Ovary (tissue), 9 donors: ENCODE results near the gene SRGAP3. TPM values are rescaled to one million over a fixed set of nuclear protein-coding genes. Genes with fewer than 3 reads are reported as not detected.

Source experiments
- DNase-seq, 5 donors: peaks; one replicate each; pipeline ENCODE4 v3.0.0-alpha.2; 2019 to 2020
- H3K27ac ChIP-seq, 2 donors: fragments of 200-600 bp; one replicate each; pipeline versions ENCODE4 v1.5.1 to v1.8.0; 2019 to 2022
- H3K27me3 ChIP-seq: fragments of 200-600 bp; one replicate; pipeline ENCODE4 v1.8.0; 2022
- H3K36me3 ChIP-seq: fragments of 200-600 bp; sonication (generic); one replicate; pipeline ENCODE4 v1.5.1; 2019
- H3K4me1 ChIP-seq: one replicate; pipeline ENCODE4 v1.8.1; 2013; ENCODE audit warnings: mild to moderate bottlenecking, moderate library complexity; ENCODE audit not compliant: insufficient read depth
- H3K4me3 ChIP-seq: fragments of 200-600 bp; sonication (generic); one replicate; pipeline ENCODE4 v1.5.1; 2017
- H3K9me3 ChIP-seq, 2 donors: fragments of 200-600 bp in 1 of 2; sonication (generic) in 1 of 2; one replicate each; pipeline versions ENCODE4 v1.5.1 to v1.8.1; 2013 to 2019; ENCODE audit warnings: mild to moderate bottlenecking in 1 of 2, moderate library complexity in 1 of 2
- EP300 ChIP-seq: sonication (generic); formaldehyde crosslinking; IDR thresholded peaks from one replicate; pipeline ENCODE4 v1.6.1; 2017; ENCODE audit warnings: antibody characterized with exemption
- POLR2A ChIP-seq: fragments of 450-650 bp; IDR thresholded peaks from one replicate; pipeline ENCODE4 v1.6.1; 2017; ENCODE audit warnings: antibody characterized with exemption, mild to moderate bottlenecking, moderate library complexity
- WGBS, 3 donors: extraction: QIAGEN DNeasy Blood & Tissue Kit in 1 of 3; methylation state at CpG; one replicate each; pipeline versions ENCODE4 v1.1.5 to v1.1.7; 2013 to 2017; 5-methylcytosine and 5-hydroxymethylcytosine counted together
- intact Hi-C, 4 donors: fragments of 100-400 bp; cut with DNase I; formaldehyde crosslinking; loops; one replicate each; pipeline versions ENCODE4 v1.11.0 to v1.15.1; 2022 to 2023
- polyA plus RNA-seq, 2 donors: library from polyadenylated mRNA; stranded (reverse); fragments of 200-250 nt in 1 of 2; fragments of 350-450 nt in 1 of 2; fragmentation: Illumina TruSeq in 1 of 2; extraction: RNeasy Lipid Tissue Mini Kit (QIAGEN cat#74804) in 1 of 2; gene quantifications; one replicate each; pipeline ENCODE4 v1.2.3, GENCODE V29; 2013 to 2014
- total RNA-seq, 7 donors: library from RNA; depleted of rRNA in 2 of 7; stranded (reverse); fragments of >200 nt in 2 of 7; fragmentation: NEBNext Ultra II Directional in 3 of 7; extraction: Animal tissue kit (Norgen Biotek cat#: 25700) in 3 of 7; gene quantifications; one replicate each; pipeline versions ENCODE4 v1.1.0 to v1.2.4, GENCODE V29; 2016 to 2023
- TF ChIP-seq, protein P1 (sequence below), 3 donors: fragments of 450-650 bp in 2 of 3; fragments of 200-600 bp in 1 of 3; IDR thresholded peaks; one replicate each; pipeline versions ENCODE4 v1.5.1 to v1.8.0; 2016 to 2022; ENCODE audit warnings: antibody characterized with exemption in 3 of 3, mild to moderate bottlenecking in 1 of 3
- donor health status: DM: no; HTN: no; CAD: no; lungs with moderate emphysema.
- donor health status: DM: no; HTN: no; CAD: no.
- donor health status: Bipolar disorder and iron deficiency.
- donor health status: DM: yes; HTN: yes; CAD: no.
- donor health status: DM: no; HTN: no; CAD: no.
- donor health status: DM: yes; HTN: yes; CAD: no.

The SRGAP3 gene
- total and polyA plus RNA-seq, 9 donors, result 2.1 to 36.8 (median 13.1) TPM

DNA sequence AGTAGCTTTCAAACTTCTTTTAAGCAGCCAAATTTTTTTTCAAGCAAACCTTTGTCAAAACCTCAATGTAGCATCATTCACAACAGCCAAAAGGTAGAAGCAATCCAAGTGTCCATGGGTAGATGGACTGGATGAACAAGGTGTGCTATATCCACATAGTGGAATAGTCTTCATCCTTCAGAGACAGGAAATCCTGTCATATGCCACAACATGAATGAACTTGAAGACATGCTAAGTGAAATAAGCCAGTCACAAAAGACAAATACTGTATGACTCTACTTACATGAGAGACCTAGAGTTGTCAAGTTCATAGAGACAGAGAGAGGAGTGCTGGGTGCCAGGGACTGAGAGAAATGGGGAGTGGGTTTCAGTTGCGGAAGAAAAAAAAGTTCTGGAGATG is 87.6 kb downstream of the SRGAP3 start:
- intact Hi-C loops, result no loop called here
- DNase-seq, result no peak
- Histone ChIP-seq H3K9me3 (peaks cover 0 to 4% of the 10 kb centered on the region in 2 donors), H3K4me1 (no peaks in the 10 kb centered on the region), H3K27me3 (no peaks in the 10 kb centered on the region), H3K4me3 (no peak overlapping the region), H3K27ac (no peak overlapping the region), H3K36me3 (no peaks in the 10 kb centered on the region)
- TF ChIP-seq, protein P1, sequence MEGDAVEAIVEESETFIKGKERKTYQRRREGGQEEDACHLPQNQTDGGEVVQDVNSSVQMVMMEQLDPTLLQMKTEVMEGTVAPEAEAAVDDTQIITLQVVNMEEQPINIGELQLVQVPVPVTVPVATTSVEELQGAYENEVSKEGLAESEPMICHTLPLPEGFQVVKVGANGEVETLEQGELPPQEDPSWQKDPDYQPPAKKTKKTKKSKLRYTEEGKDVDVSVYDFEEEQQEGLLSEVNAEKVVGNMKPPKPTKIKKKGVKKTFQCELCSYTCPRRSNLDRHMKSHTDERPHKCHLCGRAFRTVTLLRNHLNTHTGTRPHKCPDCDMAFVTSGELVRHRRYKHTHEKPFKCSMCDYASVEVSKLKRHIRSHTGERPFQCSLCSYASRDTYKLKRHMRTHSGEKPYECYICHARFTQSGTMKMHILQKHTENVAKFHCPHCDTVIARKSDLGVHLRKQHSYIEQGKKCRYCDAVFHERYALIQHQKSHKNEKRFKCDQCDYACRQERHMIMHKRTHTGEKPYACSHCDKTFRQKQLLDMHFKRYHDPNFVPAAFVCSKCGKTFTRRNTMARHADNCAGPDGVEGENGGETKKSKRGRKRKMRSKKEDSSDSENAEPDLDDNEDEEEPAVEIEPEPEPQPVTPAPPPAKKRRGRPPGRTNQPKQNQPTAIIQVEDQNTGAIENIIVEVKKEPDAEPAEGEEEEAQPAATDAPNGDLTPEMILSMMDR (IDR thresholded peaks at IDR 0.05), result no peak
- TF ChIP-seq EP300 (no peak), POLR2A (no peak)
- 92 to 96% (median 93%) methylated on average over 1 of the region's 1 CpG for WGBS, 3 donors

DNA sequence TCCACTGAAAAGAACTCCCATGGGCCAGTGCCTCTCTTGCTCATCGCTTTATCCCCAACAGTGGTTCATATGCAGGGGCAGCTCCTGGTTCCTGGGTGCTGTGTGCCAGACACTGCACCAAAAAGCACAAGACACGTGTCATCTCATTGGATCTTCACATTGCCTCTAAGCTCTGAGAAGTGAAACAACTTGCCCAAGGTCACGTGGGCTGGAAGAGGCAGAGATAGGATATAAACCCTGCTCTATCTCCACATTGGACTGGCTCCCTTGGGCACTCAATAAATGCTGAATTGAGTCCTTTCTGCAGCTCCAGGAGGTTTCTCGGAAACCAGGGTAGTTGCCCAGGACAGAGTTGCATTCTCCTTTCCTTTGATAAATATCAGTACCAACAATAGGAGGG is 88.1 kb downstream of the SRGAP3 start:
- WGBS, 3 donors, result 89 to 95% (median 92%) methylated on average over 4 of the region's 4 CpGs
- intact Hi-C loops, result no loop called here
- no peak for TF ChIP-seq POLR2A
- TF ChIP-seq EP300, result no peak
- TF ChIP-seq, protein P1 (IDR thresholded peaks at IDR 0.05), result no peak
- peaks cover 0 to under 1% of the 10 kb centered on the region in 2 donors for H3K9me3 ChIP-seq
- H3K4me3 ChIP-seq, result no peak overlapping the region
- H3K27ac ChIP-seq, result no peak overlapping the region
- no peaks in the 10 kb centered on the region for H3K36me3 ChIP-seq
- H3K4me1 ChIP-seq, result no peaks in the 10 kb centered on the region
- no peak for DNase-seq
- no peaks in the 10 kb centered on the region for H3K27me3 ChIP-seq

DNA sequence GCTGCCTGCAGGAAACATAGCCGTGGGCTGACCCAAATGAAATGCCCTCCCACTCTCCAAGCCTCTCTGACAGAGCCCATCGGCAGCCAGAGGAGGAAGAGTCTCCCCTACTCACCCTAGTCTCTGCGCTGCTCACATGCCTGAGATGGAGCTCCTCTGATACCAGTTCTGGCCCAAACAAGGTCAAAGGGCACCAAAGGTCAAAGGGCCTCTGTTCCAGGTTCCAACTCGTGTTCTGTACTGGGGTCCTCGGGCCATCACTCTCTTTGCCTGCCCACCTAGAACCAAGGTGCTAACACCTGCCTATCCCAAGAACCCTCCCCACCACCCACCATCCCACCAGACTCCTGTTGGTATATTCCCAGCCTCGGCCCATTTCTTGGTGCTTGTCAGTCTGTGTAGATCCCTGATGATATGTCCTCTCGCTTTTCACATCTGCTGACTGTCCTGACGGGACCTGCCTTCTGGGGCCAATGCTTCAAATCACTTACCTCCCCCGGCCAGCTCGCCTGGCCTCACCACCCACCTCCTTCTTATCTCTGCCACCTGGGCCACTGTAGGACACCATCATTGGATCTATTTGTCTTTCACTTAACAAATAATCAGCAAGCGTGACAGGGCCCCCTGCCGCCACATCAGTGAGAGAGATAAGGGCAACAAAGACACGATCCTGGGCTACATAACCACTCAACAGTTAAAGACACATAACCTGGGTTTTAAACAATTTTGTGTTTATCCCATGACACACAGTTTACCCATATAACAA is 90.4 kb downstream of the SRGAP3 start:
- Histone ChIP-seq H3K27ac (no peak overlapping the region), H3K4me1 (no peaks in the 10 kb centered on the region), H3K27me3 (no peaks in the 10 kb centered on the region), H3K9me3 (no peaks in the 10 kb centered on the region), H3K4me3 (no peak overlapping the region), H3K36me3 (no peaks in the 10 kb centered on the region)
- TF ChIP-seq, protein P1 (IDR thresholded peaks at IDR 0.05), result no peak
- TF ChIP-seq POLR2A (no peak), EP300 (no peak)
- DNase-seq, result no peak
- intact Hi-C loops, result no loop called here
- 85 to 96% (median 90%) methylated on average over 13 of the region's 13 CpGs for WGBS, 3 donors

DNA sequence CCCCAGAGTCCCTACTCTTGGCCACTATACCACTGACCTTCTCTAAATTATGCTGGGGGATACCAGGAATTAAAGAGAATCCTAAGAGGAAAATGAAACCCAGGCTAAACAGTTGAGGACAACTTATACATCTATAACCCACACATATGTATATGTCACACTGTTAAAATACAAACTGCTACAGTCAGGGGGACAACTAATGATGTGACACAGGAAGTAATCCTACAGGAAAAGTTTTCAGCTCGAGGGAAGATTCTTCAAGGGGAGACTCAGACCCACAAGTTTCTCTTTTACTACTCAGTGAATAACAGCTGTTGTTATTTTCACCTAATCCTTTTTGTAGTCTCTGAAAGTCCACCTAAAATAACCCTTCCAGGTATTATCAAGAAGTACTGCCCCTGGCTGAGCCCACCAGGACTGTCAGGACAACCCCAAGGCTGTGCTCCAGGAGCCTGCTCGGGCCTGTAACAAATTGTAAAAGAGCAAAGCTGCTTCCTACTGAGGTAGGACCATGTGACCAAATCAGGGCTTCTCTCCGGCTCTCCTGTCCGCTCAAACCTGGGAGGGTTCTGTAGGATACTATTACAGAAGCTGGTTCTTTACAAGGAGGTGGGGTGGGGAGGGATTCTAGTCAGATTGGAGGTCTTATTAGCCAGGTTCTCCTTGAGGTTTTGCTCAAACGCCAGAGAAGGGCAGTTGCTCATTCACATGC is 91.6 kb downstream of the SRGAP3 start:
- H3K36me3 ChIP-seq, result no peaks in the 10 kb centered on the region
- intact Hi-C loops, result no loop called here
- no peak for DNase-seq
- no peaks in the 10 kb centered on the region for H3K27me3 ChIP-seq
- no peak overlapping the region for H3K4me3 ChIP-seq
- H3K4me1 ChIP-seq, result no peaks in the 10 kb centered on the region
- no peaks in the 10 kb centered on the region for H3K9me3 ChIP-seq
- no peak overlapping the region for H3K27ac ChIP-seq
- TF ChIP-seq, protein P1 (IDR thresholded peaks at IDR 0.05), result no peak
- no peak for TF ChIP-seq EP300
- no peak for TF ChIP-seq POLR2A
- WGBS, 3 donors, result 81 to 86% (median 83%) methylated on average over 5 of the region's 5 CpGs
